HEK293 (cell line): Measurements from ENCODE around the gene MTX1.

Source experiments
- ZBTB17 ChIP-seq: fragments of 450-650 bp; formaldehyde crosslinking; IDR thresholded peaks from 2 replicates; pipeline ENCODE4 v1.5.1; 2016; ENCODE audit warnings: missing biosample characterization, missing genetic modification characterization
- ZNF18 ChIP-seq: fragments of 450-650 bp; formaldehyde crosslinking; IDR thresholded peaks from 2 replicates; pipeline ENCODE4 v1.5.1; 2016; ENCODE audit warnings: missing biosample characterization, missing genetic modification characterization
- TF ChIP-seq, protein P1 (sequence below): fragments of 450-650 bp; formaldehyde crosslinking; IDR thresholded peaks from 2 replicates; pipeline ENCODE4 v1.5.1; 2016; ENCODE audit warnings: missing biosample characterization, missing genetic modification characterization

DNA sequence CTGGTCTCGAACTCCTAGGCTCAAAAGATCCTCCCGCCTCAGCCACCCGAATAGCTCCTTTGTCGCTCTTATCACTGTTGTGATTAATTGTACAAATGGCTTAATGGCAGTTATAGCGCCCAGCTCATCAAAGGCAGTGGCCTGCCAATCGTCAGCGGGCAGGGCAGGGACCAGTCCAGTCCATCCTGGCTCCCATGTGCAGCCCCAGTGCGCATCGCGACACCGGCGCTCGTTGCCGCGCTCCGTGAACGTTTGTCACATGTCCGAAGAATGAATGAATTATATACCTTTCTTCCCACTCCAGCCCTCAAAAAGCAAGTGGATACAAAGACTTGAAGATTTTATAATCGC, 18.4 kb downstream of the MTX1 start:
- TF ChIP-seq ZNF18 (tag by site-specific recombination) (no peak), ZBTB17 (peak; percentile 86)
- TF ChIP-seq, protein P1, sequence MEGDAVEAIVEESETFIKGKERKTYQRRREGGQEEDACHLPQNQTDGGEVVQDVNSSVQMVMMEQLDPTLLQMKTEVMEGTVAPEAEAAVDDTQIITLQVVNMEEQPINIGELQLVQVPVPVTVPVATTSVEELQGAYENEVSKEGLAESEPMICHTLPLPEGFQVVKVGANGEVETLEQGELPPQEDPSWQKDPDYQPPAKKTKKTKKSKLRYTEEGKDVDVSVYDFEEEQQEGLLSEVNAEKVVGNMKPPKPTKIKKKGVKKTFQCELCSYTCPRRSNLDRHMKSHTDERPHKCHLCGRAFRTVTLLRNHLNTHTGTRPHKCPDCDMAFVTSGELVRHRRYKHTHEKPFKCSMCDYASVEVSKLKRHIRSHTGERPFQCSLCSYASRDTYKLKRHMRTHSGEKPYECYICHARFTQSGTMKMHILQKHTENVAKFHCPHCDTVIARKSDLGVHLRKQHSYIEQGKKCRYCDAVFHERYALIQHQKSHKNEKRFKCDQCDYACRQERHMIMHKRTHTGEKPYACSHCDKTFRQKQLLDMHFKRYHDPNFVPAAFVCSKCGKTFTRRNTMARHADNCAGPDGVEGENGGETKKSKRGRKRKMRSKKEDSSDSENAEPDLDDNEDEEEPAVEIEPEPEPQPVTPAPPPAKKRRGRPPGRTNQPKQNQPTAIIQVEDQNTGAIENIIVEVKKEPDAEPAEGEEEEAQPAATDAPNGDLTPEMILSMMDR, result no peak
